HepG2 (cell line): ENCODE measurements around the gene B3GNT9. TPM values are rescaled to one million over a fixed set of nuclear protein-coding genes. Genes with fewer than 3 reads are reported as not detected.

Source experiments
- ADNP ChIP-seq: sonication (generic); formaldehyde crosslinking; IDR thresholded peaks from 2 replicates; pipeline ENCODE4 v1.4.0; 2020; ENCODE audit warnings: missing genetic modification reagents
- AFF4 ChIP-seq: sonication (generic); formaldehyde crosslinking; IDR thresholded peaks from 2 replicates; pipeline ENCODE4 v1.4.0; 2020; ENCODE audit warnings: missing genetic modification reagents
- FOXC1 ChIP-seq: sonication (generic); formaldehyde crosslinking; IDR thresholded peaks from 2 replicates; pipeline ENCODE4 v1.8.0; 2022; ENCODE audit warnings: mild to moderate bottlenecking, missing genetic modification reagents, borderline replicate concordance
- MED8 ChIP-seq: sonication (generic); formaldehyde crosslinking; IDR thresholded peaks from 2 replicates; pipeline ENCODE4 v1.8.1; 2023; ENCODE audit warnings: mild to moderate bottlenecking, missing genetic modification reagents; ENCODE audit not compliant: insufficient replicate concordance
- MLLT10 ChIP-seq: sonication (generic); formaldehyde crosslinking; IDR thresholded peaks from 2 replicates; pipeline ENCODE4 v1.4.0; 2020; ENCODE audit warnings: missing genetic modification reagents
- NR2C2 ChIP-seq: sonication (generic); formaldehyde crosslinking; IDR thresholded peaks from 2 replicates; pipeline ENCODE4 v1.4.0; 2020; ENCODE audit warnings: missing genetic modification reagents, mild to moderate bottlenecking, moderate library complexity, borderline replicate concordance
- RARA ChIP-seq: IDR thresholded peaks from 2 replicates; pipeline ENCODE4 v1.6.1; 2016; ENCODE audit warnings: missing genetic modification reagents, missing compliant biosample characterization
- RBFOX2 ChIP-seq: fragments of 200-400 bp; formaldehyde crosslinking; IDR thresholded peaks from 2 replicates; pipeline ENCODE4 v1.6.1; 2017; ENCODE audit warnings: low read depth, mild to moderate bottlenecking, low read length
- SMAD1 ChIP-seq: sonication (generic); formaldehyde crosslinking; IDR thresholded peaks from 2 replicates; pipeline ENCODE4 v1.4.0; 2020; ENCODE audit warnings: missing genetic modification reagents, low read depth, mild to moderate bottlenecking, borderline replicate concordance
- SOX5 ChIP-seq: IDR thresholded peaks from 2 replicates; pipeline ENCODE4 v1.6.1; 2016; ENCODE audit warnings: borderline replicate concordance
- YEATS2 ChIP-seq: sonication (generic); formaldehyde crosslinking; IDR thresholded peaks from 2 replicates; pipeline ENCODE4 v1.4.0; 2020; ENCODE audit warnings: missing genetic modification reagents, borderline replicate concordance
- YY1 ChIP-seq: IDR thresholded peaks from 2 replicates; pipeline ENCODE4 v1.6.1; 2011; ENCODE audit warnings: low read length, low read depth, moderate library complexity, mild to moderate bottlenecking; ENCODE audit not compliant: insufficient read depth, insufficient replicate concordance
- ZEB1 ChIP-seq: IDR thresholded peaks from 2 replicates; pipeline ENCODE4 v1.6.1; 2012; ENCODE audit warnings: mild to moderate bottlenecking, low read depth, inconsistent platforms; ENCODE audit not compliant: insufficient replicate concordance
- ZNF331 ChIP-seq: sonication (generic); formaldehyde crosslinking; IDR thresholded peaks from 2 replicates; pipeline ENCODE4 v1.4.0; 2020; ENCODE audit warnings: missing genetic modification reagents
- ZNF563 ChIP-seq: sonication (generic); formaldehyde crosslinking; IDR thresholded peaks from 2 replicates; pipeline ENCODE4 v1.8.0; 2022; ENCODE audit warnings: mild to moderate bottlenecking, moderate library complexity, missing genetic modification reagents
- polyA plus RNA-seq, 8 experiments: library from polyadenylated mRNA; depleted of rRNA in 3 of 8; stranded (reverse) in 7 of 8; unstranded in 1 of 8; fragments of >200 nt; fragmentation: Illumina TruSeq in 4 of 8; extraction: Trizol in 4 of 8; gene quantifications; 2 replicates each; pipeline versions ENCODE4 v1.2.1 to v1.2.3, GENCODE V29; 2011 to 2016; ENCODE audit warnings: low read depth in 4 of 8, missing spikeins in 1 of 8, mixed read lengths in 1 of 8; ENCODE audit not compliant: insufficient read depth in 1 of 8
- total RNA-seq, 5 experiments: library from RNA; depleted of rRNA; stranded (reverse); fragments of >200 nt; fragmentation: Illumina TruSeq; extraction: Trizol; gene quantifications; 2 replicates each; pipeline ENCODE4 v1.2.3, GENCODE V29; 2016; ENCODE audit warnings: low read depth in 1 of 5
- TF ChIP-seq, protein P1 (sequence below): sonication (generic); formaldehyde crosslinking; IDR thresholded peaks from 2 replicates; pipeline ENCODE4 v1.4.0; 2020; ENCODE audit warnings: mild to moderate bottlenecking, low read depth, missing genetic modification reagents
- TF ChIP-seq, protein P2 (sequence below): sonication (generic); formaldehyde crosslinking; IDR thresholded peaks from 2 replicates; pipeline ENCODE4 v1.4.0; 2020; ENCODE audit warnings: missing genetic modification reagents

B3GNT9 gene
- total and polyA plus RNA-seq, 2 of the 13 experiments (the other 11 are each of a cell fraction or from before 2014, with no cell fraction given) = 1.5 to 3.1 TPM

GRCh38 chr16:67155295-67156142 lies 4.7 kb upstream of the B3GNT9 start (continued):
- TF ChIP-seq FOXC1 (CRISPR knock-in tag) = peak; percentile 40; the same call in 1 of the 2 replicates
- no peak for TF ChIP-seq MLLT10 (CRISPR knock-in tag)
- TF ChIP-seq MED8 = no peak
- TF ChIP-seq RARA = no peak
- peak; percentile 71 for TF ChIP-seq ZNF331 (CRISPR knock-in tag)
- TF ChIP-seq SOX5 (CRISPR knock-in tag) = peak; percentile 44; the same call in 1 of the 2 replicates
- TF ChIP-seq ZEB1 = no peak
- no peak for TF ChIP-seq RBFOX2
- 0 out of 2 replicates have a peak, but pooled peaks have one; percentile 60 for TF ChIP-seq ADNP (CRISPR knock-in tag)
- TF ChIP-seq YEATS2 (CRISPR knock-in tag) = no peak
- TF ChIP-seq, protein P1, sequence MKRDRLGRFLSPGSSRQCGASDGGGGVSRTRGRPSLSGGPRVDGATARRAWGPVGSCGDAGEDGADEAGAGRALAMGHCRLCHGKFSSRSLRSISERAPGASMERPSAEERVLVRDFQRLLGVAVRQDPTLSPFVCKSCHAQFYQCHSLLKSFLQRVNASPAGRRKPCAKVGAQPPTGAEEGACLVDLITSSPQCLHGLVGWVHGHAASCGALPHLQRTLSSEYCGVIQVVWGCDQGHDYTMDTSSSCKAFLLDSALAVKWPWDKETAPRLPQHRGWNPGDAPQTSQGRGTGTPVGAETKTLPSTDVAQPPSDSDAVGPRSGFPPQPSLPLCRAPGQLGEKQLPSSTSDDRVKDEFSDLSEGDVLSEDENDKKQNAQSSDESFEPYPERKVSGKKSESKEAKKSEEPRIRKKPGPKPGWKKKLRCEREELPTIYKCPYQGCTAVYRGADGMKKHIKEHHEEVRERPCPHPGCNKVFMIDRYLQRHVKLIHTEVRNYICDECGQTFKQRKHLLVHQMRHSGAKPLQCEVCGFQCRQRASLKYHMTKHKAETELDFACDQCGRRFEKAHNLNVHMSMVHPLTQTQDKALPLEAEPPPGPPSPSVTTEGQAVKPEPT (CRISPR knock-in tag) = peak; percentile 78; the same call in 1 of the 2 replicates
- TF ChIP-seq AFF4 (CRISPR knock-in tag) = no peak
- TF ChIP-seq SMAD1 (CRISPR knock-in tag) = peak; percentile 62; the same call in 1 of the 2 replicates
- peak; percentile 82; the same call in 1 of the 2 replicates for TF ChIP-seq ZNF563
- TF ChIP-seq NR2C2 (CRISPR knock-in tag) = no peak; the same call in 1 of the 2 replicates
- peak; percentile 81 for TF ChIP-seq YY1
- TF ChIP-seq, protein P2, sequence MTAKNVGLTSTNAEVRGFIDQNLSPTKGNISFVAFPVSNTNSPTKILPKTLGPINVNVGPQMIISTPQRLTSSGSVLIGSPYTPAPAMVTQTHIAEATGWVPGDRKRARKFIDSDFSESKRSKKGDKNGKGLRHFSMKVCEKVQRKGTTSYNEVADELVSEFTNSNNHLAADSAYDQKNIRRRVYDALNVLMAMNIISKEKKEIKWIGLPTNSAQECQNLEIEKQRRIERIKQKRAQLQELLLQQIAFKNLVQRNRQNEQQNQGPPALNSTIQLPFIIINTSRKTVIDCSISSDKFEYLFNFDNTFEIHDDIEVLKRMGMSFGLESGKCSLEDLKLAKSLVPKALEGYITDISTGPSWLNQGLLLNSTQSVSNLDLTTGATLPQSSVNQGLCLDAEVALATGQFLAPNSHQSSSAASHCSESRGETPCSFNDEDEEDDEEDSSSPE = peak; percentile 71
